GM15510 (cell line): Measurements from ENCODE around the gene KCNAB3.

ENCODE experiments used
- POLR2A ChIP-seq: IDR thresholded peaks from 3 replicates; pipeline ENCODE4 v1.6.1; 2011; ENCODE audit warnings: borderline replicate concordance; ENCODE audit not compliant: insufficient read length; ENCODE audit errors: extremely low read depth

The KCNAB3 gene

GRCh38 chr17:7929158-7930023 lies at the start of gene KCNAB3:
KCNAB3 (minus strand) TSS chr17:7929856; CDS start chr17:7929435, 421 bp downstream.
- TF ChIP-seq POLR2A: no peak

- TF ChIP-seq POLR2A: no peak
Measured at GRCh38 chr17:7977805-7978204, 48.1 kb upstream of the KCNAB3 start.

GRCh38 chr17:7977039-7977438 lies 47.4 kb upstream of the KCNAB3 start:
- TF ChIP-seq POLR2A: no peak

- no peak for TF ChIP-seq POLR2A
Measured at GRCh38 chr17:7974638-7975131, 45.0 kb upstream of the KCNAB3 start.

GRCh38 chr17:7972131-7972785 lies 42.6 kb upstream of the KCNAB3 start:
- no peak for TF ChIP-seq POLR2A

- no peak for TF ChIP-seq POLR2A
Measured at GRCh38 chr17:7971651-7972050, 42.0 kb upstream of the KCNAB3 start.

- no peak for TF ChIP-seq POLR2A
Measured at GRCh38 chr17:7969433-7969832, 39.8 kb upstream of the KCNAB3 start.

GRCh38 chr17:7967751-7968150 lies 38.1 kb upstream of the KCNAB3 start:
- no peak for TF ChIP-seq POLR2A

GRCh38 chr17:7961421-7961820 lies 31.8 kb upstream of the KCNAB3 start:
- TF ChIP-seq POLR2A: no peak

- TF ChIP-seq POLR2A: no peak
Measured at GRCh38 chr17:7959503-7960253, 30.0 kb upstream of the KCNAB3 start.

- TF ChIP-seq POLR2A: no peak
Measured at GRCh38 chr17:7956228-7956965, 26.7 kb upstream of the KCNAB3 start.

- no peak for TF ChIP-seq POLR2A
Measured at GRCh38 chr17:7955414-7956227, 26.0 kb upstream of the KCNAB3 start.

- TF ChIP-seq POLR2A: no peak
Measured at GRCh38 chr17:7951143-7951792, 21.6 kb upstream of the KCNAB3 start.
